H9 (cell line): Measurements from ENCODE around the gene PRMT2. TPM values are rescaled to one million over a fixed set of nuclear protein-coding genes. Genes with fewer than 3 reads are reported as not detected.

Experiments used
- DNase-seq: peaks from one replicate; pipeline ENCODE4 v3.0.0-alpha.2; 2017
- H2AFZ ChIP-seq: one replicate; pipeline ENCODE4 v1.6.1; 2013; ENCODE audit warnings: mild to moderate bottlenecking, low read length, control low read depth, moderate library complexity
- H2AK5ac ChIP-seq: 2 replicates; pipeline ENCODE4 v1.6.1; 2013; ENCODE audit warnings: low read length, control low read depth, mixed read lengths; ENCODE audit not compliant: insufficient read length
- H2BK120ac ChIP-seq: one replicate; pipeline ENCODE4 v1.6.1; 2013; ENCODE audit warnings: low read depth, mild to moderate bottlenecking, low read length, control low read depth, inconsistent platforms; ENCODE audit not compliant: poor library complexity, severe bottlenecking
- H2BK12ac ChIP-seq: 2 replicates; pipeline ENCODE4 v1.6.1; 2013; ENCODE audit warnings: low read length, control low read depth, mixed read lengths, low read depth; ENCODE audit not compliant: insufficient read length
- H2BK15ac ChIP-seq: 2 replicates; pipeline ENCODE4 v1.6.1; 2013; ENCODE audit warnings: low read depth, low read length, control low read depth
- H2BK20ac ChIP-seq: one replicate; pipeline ENCODE4 v1.6.1; 2013; ENCODE audit warnings: low read depth, mild to moderate bottlenecking, low read length, control low read depth, inconsistent platforms; ENCODE audit not compliant: poor library complexity, severe bottlenecking
- H2BK5ac ChIP-seq: 2 replicates; pipeline ENCODE4 v1.6.1; 2013; ENCODE audit warnings: low read length, control low read depth, mixed read lengths; ENCODE audit not compliant: insufficient read length
- H3K14ac ChIP-seq: 2 replicates; pipeline ENCODE4 v1.6.1; 2013; ENCODE audit warnings: low read length, control low read depth; ENCODE audit not compliant: insufficient read depth
- H3K18ac ChIP-seq: 2 replicates; pipeline ENCODE4 v1.6.1; 2013; ENCODE audit warnings: low read depth, mild to moderate bottlenecking, mixed read lengths, low read length, control low read depth; ENCODE audit not compliant: insufficient read length
- H3K23ac ChIP-seq: 2 replicates; pipeline ENCODE4 v1.6.1; 2013; ENCODE audit warnings: low read length, control low read depth, mixed read lengths, low read depth; ENCODE audit not compliant: insufficient read length
- H3K23me2 ChIP-seq: 2 replicates; pipeline ENCODE4 v1.6.1; 2013; ENCODE audit warnings: low read depth, mild to moderate bottlenecking, mixed read lengths, low read length, control low read depth; ENCODE audit not compliant: insufficient read length, poor library complexity, severe bottlenecking
- H3K27ac ChIP-seq: 2 replicates; pipeline ENCODE4 v1.5.1; 2013; ENCODE audit warnings: low read length, control low read depth, mixed read lengths, low read depth; ENCODE audit not compliant: insufficient read length
- H3K27me3 ChIP-seq: 2 replicates; pipeline ENCODE4 v1.6.1; 2013; ENCODE audit warnings: low read length, control low read depth, inconsistent platforms; ENCODE audit not compliant: insufficient read depth
- H3K4ac ChIP-seq: 2 replicates; pipeline ENCODE4 v1.6.1; 2013; ENCODE audit warnings: low read depth, mild to moderate bottlenecking, control low read depth, inconsistent platforms, low read length, moderate library complexity
- H3K4me1 ChIP-seq: 2 replicates; pipeline ENCODE4 v1.6.1; 2013; ENCODE audit warnings: low read length, control low read depth, inconsistent platforms; ENCODE audit not compliant: insufficient read depth
- H3K4me2 ChIP-seq: 2 replicates; pipeline ENCODE4 v1.6.1; 2013; ENCODE audit warnings: low read length, control low read depth, mixed read lengths; ENCODE audit not compliant: insufficient read length, insufficient read depth
- H3K56ac ChIP-seq: 2 replicates; pipeline ENCODE4 v1.6.1; 2013; ENCODE audit warnings: low read depth, mild to moderate bottlenecking, mixed read lengths, low read length, control low read depth; ENCODE audit not compliant: insufficient read length
- H3K79me1 ChIP-seq: 2 replicates; pipeline ENCODE4 v1.6.1; 2013; ENCODE audit warnings: low read depth, mild to moderate bottlenecking, moderate library complexity, low read length, control low read depth, inconsistent platforms; ENCODE audit not compliant: insufficient read depth, poor library complexity, severe bottlenecking
- H3K79me2 ChIP-seq: 2 replicates; pipeline ENCODE4 v1.6.1; 2013; ENCODE audit warnings: low read length, control low read depth, inconsistent platforms; ENCODE audit not compliant: insufficient read depth
- H3K9ac ChIP-seq: 2 replicates; pipeline ENCODE4 v1.6.1; 2013; ENCODE audit warnings: low read length, control low read depth, mixed read lengths; ENCODE audit not compliant: insufficient read length; ENCODE audit errors: extremely low read depth
- H3K9me3 ChIP-seq: one replicate; pipeline ENCODE4 v1.6.1; 2013; ENCODE audit warnings: low read depth, low read length, inconsistent platforms; ENCODE audit not compliant: control insufficient read depth
- H3T11ph ChIP-seq: one replicate; pipeline ENCODE4 v1.6.1; 2013; ENCODE audit warnings: mild to moderate bottlenecking, low read length, control low read depth, inconsistent platforms
- H4K20me1 ChIP-seq: one replicate; pipeline ENCODE4 v1.6.1; 2013; ENCODE audit not compliant: control insufficient read depth, insufficient read length, insufficient read depth
- H4K5ac ChIP-seq: 2 replicates; pipeline ENCODE4 v1.6.1; 2013; ENCODE audit warnings: low read depth, mild to moderate bottlenecking, mixed read lengths, low read length, control low read depth; ENCODE audit not compliant: insufficient read length
- H4K8ac ChIP-seq: replicated peaks from 2 replicates; pipeline ENCODE4 v1.6.1; 2013; ENCODE audit warnings: low read length, control low read depth, mixed read lengths, low read depth; ENCODE audit not compliant: insufficient read length
- H4K91ac ChIP-seq: 2 replicates; pipeline ENCODE4 v1.6.1; 2013; ENCODE audit warnings: low read depth, mild to moderate bottlenecking, moderate library complexity, mixed read lengths, low read length, control low read depth; ENCODE audit not compliant: insufficient read length
- H3K27ac Mint-ChIP-seq, 3 experiments: 2 replicates in 2 of 3; 3 replicates in 1 of 3; pipeline ENCODE4 v1.8.0; 2020 to 2021; ENCODE audit warnings: mixed read lengths in 3 of 3, mild to moderate bottlenecking in 1 of 3, moderate library complexity in 1 of 3
- H3K27me3 Mint-ChIP-seq: 2 replicates; pipeline ENCODE4 v1.8.0; 2021; ENCODE audit warnings: low read depth, mild to moderate bottlenecking, moderate library complexity, mixed read lengths
- H3K36me3 Mint-ChIP-seq, 3 experiments: 2 replicates in 2 of 3; 3 replicates in 1 of 3; pipeline ENCODE4 v1.8.0; 2020 to 2021; ENCODE audit warnings: low read depth in 3 of 3, mixed read lengths in 3 of 3; ENCODE audit not compliant: insufficient read depth in 1 of 3
- H3K4me1 Mint-ChIP-seq, 2 experiments: 2 replicates each; pipeline ENCODE4 v1.8.0; 2020; ENCODE audit warnings: mixed read lengths in 2 of 2
- H3K4me3 Mint-ChIP-seq, 2 experiments: 2 replicates in 1 of 2; 3 replicates in 1 of 2; pipeline ENCODE4 v1.8.0; 2020 to 2021; ENCODE audit warnings: mild to moderate bottlenecking in 2 of 2, mixed read lengths in 2 of 2, moderate library complexity in 1 of 2
- H3K9me3 Mint-ChIP-seq, 2 experiments: 2 replicates in 1 of 2; 3 replicates in 1 of 2; pipeline ENCODE4 v1.8.0; 2020; ENCODE audit warnings: mild to moderate bottlenecking in 2 of 2, mixed read lengths in 2 of 2, moderate library complexity in 1 of 2
- WGBS: extraction: QIAGEN DNeasy Blood & Tissue Kit; methylation state at CpG from one replicate; pipeline ENCODE4 v1.1.7; 2013; ENCODE audit warnings: missing lambda C conversion rate, low lambda C conversion rate, mixed read lengths; ENCODE audit not compliant: insufficient read length; ENCODE audit errors: extremely low coverage; 5-methylcytosine and 5-hydroxymethylcytosine counted together
- total RNA-seq: library from RNA; stranded (reverse); gene quantifications from 2 replicates; pipeline ENCODE4 v1.2.1, GENCODE V29; 2021
- TF ChIP-seq, protein P1 (sequence below): fragments of 200-600 bp; sonication (generic); conservative IDR thresholded peaks from 3 replicates; pipeline ENCODE4 v1.8.0; 2021; ENCODE audit warnings: antibody characterized with exemption, mild to moderate bottlenecking

The PRMT2 gene
- total RNA-seq, 1 experiment from 2014 or later = 53.7 TPM

DNA sequence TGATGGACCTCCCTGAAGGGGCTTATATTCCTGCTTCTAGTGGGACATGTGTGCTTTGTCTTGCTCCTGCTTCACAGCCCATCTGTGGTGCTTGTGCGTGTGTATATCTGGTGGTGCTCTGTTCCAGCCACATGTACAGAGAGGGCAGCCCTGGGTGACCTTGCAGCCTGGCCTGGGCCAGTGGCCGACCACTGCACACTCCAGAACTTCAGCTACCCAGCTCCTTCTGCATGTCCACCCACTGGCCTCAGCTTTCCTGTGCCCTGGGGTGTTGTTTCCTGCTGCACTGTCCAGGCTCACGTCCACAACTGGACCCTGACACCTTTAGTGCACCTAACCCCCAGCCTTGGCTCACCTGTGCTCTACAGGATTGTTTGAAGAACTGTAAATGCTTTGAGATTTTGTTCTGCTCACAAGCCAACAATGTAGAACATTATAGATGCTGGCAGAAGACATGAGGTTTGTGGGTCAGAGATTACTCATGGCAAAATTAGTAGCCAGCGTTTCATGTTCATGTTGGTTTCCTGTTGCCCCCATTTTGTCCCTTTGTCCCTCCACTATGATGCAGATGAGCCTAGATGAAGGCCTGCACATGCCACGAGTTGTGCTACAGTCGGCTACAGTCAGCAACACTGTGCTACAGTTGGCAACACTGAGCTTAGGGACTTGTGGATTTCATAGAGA is 25.3 kb upstream of the PRMT2 start:
- H2BK12ac ChIP-seq = no peak overlapping the region
- H2AFZ ChIP-seq = no peak overlapping the region
- WGBS = no CpG with 5 or more reads among the region's 6 CpGs
- no peak overlapping the region for H3K14ac ChIP-seq
- H3K4me2 ChIP-seq = no peak overlapping the region
- no peak overlapping the region for H3K27ac ChIP-seq
- no peaks in the 10 kb centered on the region for H3K79me1 ChIP-seq
- H3K56ac ChIP-seq = no peak overlapping the region
- TF ChIP-seq, protein P1, sequence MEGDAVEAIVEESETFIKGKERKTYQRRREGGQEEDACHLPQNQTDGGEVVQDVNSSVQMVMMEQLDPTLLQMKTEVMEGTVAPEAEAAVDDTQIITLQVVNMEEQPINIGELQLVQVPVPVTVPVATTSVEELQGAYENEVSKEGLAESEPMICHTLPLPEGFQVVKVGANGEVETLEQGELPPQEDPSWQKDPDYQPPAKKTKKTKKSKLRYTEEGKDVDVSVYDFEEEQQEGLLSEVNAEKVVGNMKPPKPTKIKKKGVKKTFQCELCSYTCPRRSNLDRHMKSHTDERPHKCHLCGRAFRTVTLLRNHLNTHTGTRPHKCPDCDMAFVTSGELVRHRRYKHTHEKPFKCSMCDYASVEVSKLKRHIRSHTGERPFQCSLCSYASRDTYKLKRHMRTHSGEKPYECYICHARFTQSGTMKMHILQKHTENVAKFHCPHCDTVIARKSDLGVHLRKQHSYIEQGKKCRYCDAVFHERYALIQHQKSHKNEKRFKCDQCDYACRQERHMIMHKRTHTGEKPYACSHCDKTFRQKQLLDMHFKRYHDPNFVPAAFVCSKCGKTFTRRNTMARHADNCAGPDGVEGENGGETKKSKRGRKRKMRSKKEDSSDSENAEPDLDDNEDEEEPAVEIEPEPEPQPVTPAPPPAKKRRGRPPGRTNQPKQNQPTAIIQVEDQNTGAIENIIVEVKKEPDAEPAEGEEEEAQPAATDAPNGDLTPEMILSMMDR = no peak
- no peak overlapping the region for H2BK5ac ChIP-seq
- H4K5ac ChIP-seq = no peak overlapping the region
- Mint-ChIP-seq H3K9me3 (peaks cover 8 to 24% of the 10 kb centered on the region in 2 experiments; a peak in 4 of 5 replicates), H3K27ac (no peak overlapping the region), H3K36me3 (no peaks in the 10 kb centered on the region), H3K4me3 (no peak overlapping the region), H3K4me1 (peaks cover 3 to 4% of the 10 kb centered on the region in 2 experiments), H3K27me3 (peaks cover 15% of the 10 kb centered on the region)
- no peaks in the 10 kb centered on the region for H3K4me1 ChIP-seq
- no peaks in the 10 kb centered on the region for H3K9me3 ChIP-seq
- H3K23me2 ChIP-seq = no peaks in the 10 kb centered on the region
- no peak overlapping the region for H2BK120ac ChIP-seq
- no peak overlapping the region for H3K9ac ChIP-seq
- no peak overlapping the region for H4K8ac ChIP-seq
- no peak overlapping the region for H3K18ac ChIP-seq
- H2AK5ac ChIP-seq = no peak overlapping the region
- no peak overlapping the region for H2BK20ac ChIP-seq
- H4K20me1 ChIP-seq = no peaks in the 10 kb centered on the region
- no peak overlapping the region for H2BK15ac ChIP-seq
- no peaks in the 10 kb centered on the region for H3K79me2 ChIP-seq
- H3T11ph ChIP-seq = no peak overlapping the region
- no peaks in the 10 kb centered on the region for H3K27me3 ChIP-seq
- H4K91ac ChIP-seq = no peak overlapping the region
- H3K4ac ChIP-seq = no peak overlapping the region
- no peak overlapping the region for H3K23ac ChIP-seq
- DNase-seq = no peak
